H9 (cell line): Measurements from ENCODE around the gene UNC5C. TPM values are rescaled to one million over a fixed set of nuclear protein-coding genes. Genes with fewer than 3 reads are reported as not detected.

Source experiments
- DNase-seq: peaks from one replicate; pipeline ENCODE4 v3.0.0-alpha.2; 2017
- H2AFZ ChIP-seq: one replicate; pipeline ENCODE4 v1.6.1; 2013; ENCODE audit warnings: mild to moderate bottlenecking, low read length, control low read depth, moderate library complexity
- H2AK5ac ChIP-seq: 2 replicates; pipeline ENCODE4 v1.6.1; 2013; ENCODE audit warnings: low read length, control low read depth, mixed read lengths; ENCODE audit not compliant: insufficient read length
- H2BK120ac ChIP-seq: one replicate; pipeline ENCODE4 v1.6.1; 2013; ENCODE audit warnings: low read depth, mild to moderate bottlenecking, low read length, control low read depth, inconsistent platforms; ENCODE audit not compliant: poor library complexity, severe bottlenecking
- H2BK12ac ChIP-seq: 2 replicates; pipeline ENCODE4 v1.6.1; 2013; ENCODE audit warnings: low read length, control low read depth, mixed read lengths, low read depth; ENCODE audit not compliant: insufficient read length
- H2BK15ac ChIP-seq: 2 replicates; pipeline ENCODE4 v1.6.1; 2013; ENCODE audit warnings: low read depth, low read length, control low read depth
- H2BK20ac ChIP-seq: one replicate; pipeline ENCODE4 v1.6.1; 2013; ENCODE audit warnings: low read depth, mild to moderate bottlenecking, low read length, control low read depth, inconsistent platforms; ENCODE audit not compliant: poor library complexity, severe bottlenecking
- H2BK5ac ChIP-seq: 2 replicates; pipeline ENCODE4 v1.6.1; 2013; ENCODE audit warnings: low read length, control low read depth, mixed read lengths; ENCODE audit not compliant: insufficient read length
- H3K14ac ChIP-seq: 2 replicates; pipeline ENCODE4 v1.6.1; 2013; ENCODE audit warnings: low read length, control low read depth; ENCODE audit not compliant: insufficient read depth
- H3K18ac ChIP-seq: 2 replicates; pipeline ENCODE4 v1.6.1; 2013; ENCODE audit warnings: low read depth, mild to moderate bottlenecking, mixed read lengths, low read length, control low read depth; ENCODE audit not compliant: insufficient read length
- H3K23ac ChIP-seq: 2 replicates; pipeline ENCODE4 v1.6.1; 2013; ENCODE audit warnings: low read length, control low read depth, mixed read lengths, low read depth; ENCODE audit not compliant: insufficient read length
- H3K23me2 ChIP-seq: 2 replicates; pipeline ENCODE4 v1.6.1; 2013; ENCODE audit warnings: low read depth, mild to moderate bottlenecking, mixed read lengths, low read length, control low read depth; ENCODE audit not compliant: insufficient read length, poor library complexity, severe bottlenecking
- H3K27ac ChIP-seq: 2 replicates; pipeline ENCODE4 v1.5.1; 2013; ENCODE audit warnings: low read length, control low read depth, mixed read lengths, low read depth; ENCODE audit not compliant: insufficient read length
- H3K27me3 ChIP-seq: 2 replicates; pipeline ENCODE4 v1.6.1; 2013; ENCODE audit warnings: low read length, control low read depth, inconsistent platforms; ENCODE audit not compliant: insufficient read depth
- H3K4ac ChIP-seq: 2 replicates; pipeline ENCODE4 v1.6.1; 2013; ENCODE audit warnings: low read depth, mild to moderate bottlenecking, control low read depth, inconsistent platforms, low read length, moderate library complexity
- H3K4me1 ChIP-seq: 2 replicates; pipeline ENCODE4 v1.6.1; 2013; ENCODE audit warnings: low read length, control low read depth, inconsistent platforms; ENCODE audit not compliant: insufficient read depth
- H3K4me2 ChIP-seq: 2 replicates; pipeline ENCODE4 v1.6.1; 2013; ENCODE audit warnings: low read length, control low read depth, mixed read lengths; ENCODE audit not compliant: insufficient read length, insufficient read depth
- H3K56ac ChIP-seq: 2 replicates; pipeline ENCODE4 v1.6.1; 2013; ENCODE audit warnings: low read depth, mild to moderate bottlenecking, mixed read lengths, low read length, control low read depth; ENCODE audit not compliant: insufficient read length
- H3K79me1 ChIP-seq: 2 replicates; pipeline ENCODE4 v1.6.1; 2013; ENCODE audit warnings: low read depth, mild to moderate bottlenecking, moderate library complexity, low read length, control low read depth, inconsistent platforms; ENCODE audit not compliant: insufficient read depth, poor library complexity, severe bottlenecking
- H3K79me2 ChIP-seq: 2 replicates; pipeline ENCODE4 v1.6.1; 2013; ENCODE audit warnings: low read length, control low read depth, inconsistent platforms; ENCODE audit not compliant: insufficient read depth
- H3K9ac ChIP-seq: 2 replicates; pipeline ENCODE4 v1.6.1; 2013; ENCODE audit warnings: low read length, control low read depth, mixed read lengths; ENCODE audit not compliant: insufficient read length; ENCODE audit errors: extremely low read depth
- H3K9me3 ChIP-seq: one replicate; pipeline ENCODE4 v1.6.1; 2013; ENCODE audit warnings: low read depth, low read length, inconsistent platforms; ENCODE audit not compliant: control insufficient read depth
- H3T11ph ChIP-seq: one replicate; pipeline ENCODE4 v1.6.1; 2013; ENCODE audit warnings: mild to moderate bottlenecking, low read length, control low read depth, inconsistent platforms
- H4K20me1 ChIP-seq: one replicate; pipeline ENCODE4 v1.6.1; 2013; ENCODE audit not compliant: control insufficient read depth, insufficient read length, insufficient read depth
- H4K5ac ChIP-seq: 2 replicates; pipeline ENCODE4 v1.6.1; 2013; ENCODE audit warnings: low read depth, mild to moderate bottlenecking, mixed read lengths, low read length, control low read depth; ENCODE audit not compliant: insufficient read length
- H4K8ac ChIP-seq: replicated peaks from 2 replicates; pipeline ENCODE4 v1.6.1; 2013; ENCODE audit warnings: low read length, control low read depth, mixed read lengths, low read depth; ENCODE audit not compliant: insufficient read length
- H4K91ac ChIP-seq: 2 replicates; pipeline ENCODE4 v1.6.1; 2013; ENCODE audit warnings: low read depth, mild to moderate bottlenecking, moderate library complexity, mixed read lengths, low read length, control low read depth; ENCODE audit not compliant: insufficient read length
- H3K27ac Mint-ChIP-seq, 3 experiments: 2 replicates in 2 of 3; 3 replicates in 1 of 3; pipeline ENCODE4 v1.8.0; 2020 to 2021; ENCODE audit warnings: mixed read lengths in 3 of 3, mild to moderate bottlenecking in 1 of 3, moderate library complexity in 1 of 3
- H3K27me3 Mint-ChIP-seq: 2 replicates; pipeline ENCODE4 v1.8.0; 2021; ENCODE audit warnings: low read depth, mild to moderate bottlenecking, moderate library complexity, mixed read lengths
- H3K36me3 Mint-ChIP-seq, 3 experiments: 2 replicates in 2 of 3; 3 replicates in 1 of 3; pipeline ENCODE4 v1.8.0; 2020 to 2021; ENCODE audit warnings: low read depth in 3 of 3, mixed read lengths in 3 of 3; ENCODE audit not compliant: insufficient read depth in 1 of 3
- H3K4me1 Mint-ChIP-seq, 2 experiments: 2 replicates each; pipeline ENCODE4 v1.8.0; 2020; ENCODE audit warnings: mixed read lengths in 2 of 2
- H3K4me3 Mint-ChIP-seq, 2 experiments: 2 replicates in 1 of 2; 3 replicates in 1 of 2; pipeline ENCODE4 v1.8.0; 2020 to 2021; ENCODE audit warnings: mild to moderate bottlenecking in 2 of 2, mixed read lengths in 2 of 2, moderate library complexity in 1 of 2
- H3K9me3 Mint-ChIP-seq, 2 experiments: 2 replicates in 1 of 2; 3 replicates in 1 of 2; pipeline ENCODE4 v1.8.0; 2020; ENCODE audit warnings: mild to moderate bottlenecking in 2 of 2, mixed read lengths in 2 of 2, moderate library complexity in 1 of 2
- WGBS: extraction: QIAGEN DNeasy Blood & Tissue Kit; methylation state at CpG from one replicate; pipeline ENCODE4 v1.1.7; 2013; ENCODE audit warnings: missing lambda C conversion rate, low lambda C conversion rate, mixed read lengths; ENCODE audit not compliant: insufficient read length; ENCODE audit errors: extremely low coverage; 5-methylcytosine and 5-hydroxymethylcytosine counted together
- total RNA-seq: library from RNA; stranded (reverse); gene quantifications from 2 replicates; pipeline ENCODE4 v1.2.1, GENCODE V29; 2021
- TF ChIP-seq, protein P1 (sequence below): fragments of 200-600 bp; sonication (generic); conservative IDR thresholded peaks from 3 replicates; pipeline ENCODE4 v1.8.0; 2021; ENCODE audit warnings: antibody characterized with exemption, mild to moderate bottlenecking

UNC5C gene
- total RNA-seq, 1 experiment from 2014 or later, result not detected

DNA sequence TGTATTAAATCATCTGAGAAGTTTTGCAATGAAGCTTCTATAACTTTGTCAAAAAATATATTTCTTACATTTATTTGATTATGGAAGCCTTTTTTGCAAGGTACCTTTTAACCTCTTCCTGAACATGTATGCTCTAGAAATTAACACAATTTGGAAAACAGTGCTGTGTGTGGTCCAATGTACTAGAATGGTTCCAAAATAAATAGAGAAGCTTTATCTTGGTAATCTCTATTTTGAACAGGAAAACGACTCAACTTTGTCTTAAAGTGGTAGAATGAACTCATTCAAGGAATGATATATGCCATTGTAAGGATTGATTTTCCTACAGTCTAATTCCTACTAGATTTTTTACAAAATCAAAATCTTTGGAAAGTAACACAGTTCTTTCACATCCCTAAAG, 248.5 kb downstream of the UNC5C start:
- H2BK20ac ChIP-seq, result no peak overlapping the region
- no peak overlapping the region for H2AK5ac ChIP-seq
- no peak overlapping the region for H4K5ac ChIP-seq
- Mint-ChIP-seq H3K9me3 (peaks cover 0 to 2% of the 10 kb centered on the region in 2 experiments; a peak in 4 of 5 replicates), H3K4me3 (no peak overlapping the region), H3K27ac (no peak overlapping the region), H3K27me3 (no peaks in the 10 kb centered on the region; the same call in none of the 2 replicates), H3K36me3 (peaks cover 0 to 11% (median 10%) of the 10 kb centered on the region in 3 experiments; a peak in 4 of 7 replicates), H3K4me1 (peaks cover 10 to 11% of the 10 kb centered on the region in 2 experiments)
- no peaks in the 10 kb centered on the region for H3K9me3 ChIP-seq
- WGBS, result no CpG with 5 or more reads among the region's 1 CpG
- no peak overlapping the region for H2BK120ac ChIP-seq
- DNase-seq, result no peak
- H3K27me3 ChIP-seq, result no peaks in the 10 kb centered on the region
- H3K18ac ChIP-seq, result no peak overlapping the region
- H3T11ph ChIP-seq, result no peak overlapping the region
- no peak overlapping the region for H4K8ac ChIP-seq
- no peak overlapping the region for H3K27ac ChIP-seq
- H2BK5ac ChIP-seq, result no peak overlapping the region
- H2BK15ac ChIP-seq, result no peak overlapping the region
- H2BK12ac ChIP-seq, result no peak overlapping the region
- H3K4me1 ChIP-seq, result no peaks in the 10 kb centered on the region; the same call in 1 of the 2 replicates
- no peak overlapping the region for H3K23ac ChIP-seq
- H3K4me2 ChIP-seq, result no peak overlapping the region
- TF ChIP-seq, protein P1, sequence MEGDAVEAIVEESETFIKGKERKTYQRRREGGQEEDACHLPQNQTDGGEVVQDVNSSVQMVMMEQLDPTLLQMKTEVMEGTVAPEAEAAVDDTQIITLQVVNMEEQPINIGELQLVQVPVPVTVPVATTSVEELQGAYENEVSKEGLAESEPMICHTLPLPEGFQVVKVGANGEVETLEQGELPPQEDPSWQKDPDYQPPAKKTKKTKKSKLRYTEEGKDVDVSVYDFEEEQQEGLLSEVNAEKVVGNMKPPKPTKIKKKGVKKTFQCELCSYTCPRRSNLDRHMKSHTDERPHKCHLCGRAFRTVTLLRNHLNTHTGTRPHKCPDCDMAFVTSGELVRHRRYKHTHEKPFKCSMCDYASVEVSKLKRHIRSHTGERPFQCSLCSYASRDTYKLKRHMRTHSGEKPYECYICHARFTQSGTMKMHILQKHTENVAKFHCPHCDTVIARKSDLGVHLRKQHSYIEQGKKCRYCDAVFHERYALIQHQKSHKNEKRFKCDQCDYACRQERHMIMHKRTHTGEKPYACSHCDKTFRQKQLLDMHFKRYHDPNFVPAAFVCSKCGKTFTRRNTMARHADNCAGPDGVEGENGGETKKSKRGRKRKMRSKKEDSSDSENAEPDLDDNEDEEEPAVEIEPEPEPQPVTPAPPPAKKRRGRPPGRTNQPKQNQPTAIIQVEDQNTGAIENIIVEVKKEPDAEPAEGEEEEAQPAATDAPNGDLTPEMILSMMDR, result no peak
- H3K4ac ChIP-seq, result no peak overlapping the region
- H3K14ac ChIP-seq, result no peak overlapping the region
- H3K9ac ChIP-seq, result no peak overlapping the region
- H4K91ac ChIP-seq, result no peak overlapping the region
- no peaks in the 10 kb centered on the region for H3K79me2 ChIP-seq
- no peak overlapping the region for H3K56ac ChIP-seq
- H3K79me1 ChIP-seq, result no peaks in the 10 kb centered on the region
- H4K20me1 ChIP-seq, result no peaks in the 10 kb centered on the region
- no peaks in the 10 kb centered on the region for H3K23me2 ChIP-seq
- H2AFZ ChIP-seq, result no peak overlapping the region
